ENCODE results near the gene ITGA11. TPM values are rescaled to one million over a fixed set of nuclear protein-coding genes. Genes with fewer than 3 reads are reported as not detected.

ITGA11 gene
- total and polyA plus RNA-seq, 2 experiments from 2014 or later: 0.03 to 0.40 TPM

- no peak overlapping the region for H3K4me2 ChIP-seq
- no peaks in the 10 kb centered on the region for H3F3A ChIP-seq (replicated peaks; ENCODE audit: low read depth)
- Mint-ChIP-seq H3K36me3 (ENCODE audit: low read depth) (no peaks in the 10 kb centered on the region), H3K4me1 (peaks cover 5% of the 10 kb centered on the region), H3K27me3 (ENCODE audit: insufficient read depth, low read depth, poor library complexity) (peaks cover 8% of the 10 kb centered on the region), H3K4me3 (no peak overlapping the region), H3K9me3 (no peaks in the 10 kb centered on the region), H3K27ac (no peak overlapping the region)
- TF ChIP-seq, protein P1, sequence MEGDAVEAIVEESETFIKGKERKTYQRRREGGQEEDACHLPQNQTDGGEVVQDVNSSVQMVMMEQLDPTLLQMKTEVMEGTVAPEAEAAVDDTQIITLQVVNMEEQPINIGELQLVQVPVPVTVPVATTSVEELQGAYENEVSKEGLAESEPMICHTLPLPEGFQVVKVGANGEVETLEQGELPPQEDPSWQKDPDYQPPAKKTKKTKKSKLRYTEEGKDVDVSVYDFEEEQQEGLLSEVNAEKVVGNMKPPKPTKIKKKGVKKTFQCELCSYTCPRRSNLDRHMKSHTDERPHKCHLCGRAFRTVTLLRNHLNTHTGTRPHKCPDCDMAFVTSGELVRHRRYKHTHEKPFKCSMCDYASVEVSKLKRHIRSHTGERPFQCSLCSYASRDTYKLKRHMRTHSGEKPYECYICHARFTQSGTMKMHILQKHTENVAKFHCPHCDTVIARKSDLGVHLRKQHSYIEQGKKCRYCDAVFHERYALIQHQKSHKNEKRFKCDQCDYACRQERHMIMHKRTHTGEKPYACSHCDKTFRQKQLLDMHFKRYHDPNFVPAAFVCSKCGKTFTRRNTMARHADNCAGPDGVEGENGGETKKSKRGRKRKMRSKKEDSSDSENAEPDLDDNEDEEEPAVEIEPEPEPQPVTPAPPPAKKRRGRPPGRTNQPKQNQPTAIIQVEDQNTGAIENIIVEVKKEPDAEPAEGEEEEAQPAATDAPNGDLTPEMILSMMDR (conservative IDR thresholded peaks at IDR 0.05; ENCODE audit: low read depth in 2 of 2): peak; percentile 53 to 72
- TF ChIP-seq REST (IDR thresholded peaks at IDR 0.05; ENCODE audit: unreplicated experiment) (no peak), EZH2phosphoT487 (IDR thresholded peaks at IDR 0.05; ENCODE audit: unreplicated experiment) (no peak)
- no peaks in the 10 kb centered on the region for H4K20me1 ChIP-seq (replicated peaks; ENCODE audit: insufficient read depth)
- no peak overlapping the region for H3K4me3 ChIP-seq
- peaks cover 11% of the 10 kb centered on the region; the same call in 1 of the 2 replicates for H3K9me2 ChIP-seq (ENCODE audit: insufficient read depth)
- H3K36me3 ChIP-seq (ENCODE audit: insufficient read depth): no peaks in the 10 kb centered on the region
- no peak overlapping the region for H3K27ac ChIP-seq (ENCODE audit: low read depth)
- no peaks in the 10 kb centered on the region for H3K27me3 ChIP-seq (ENCODE audit: insufficient read depth)
- DNase-seq (ENCODE audit: low spot score) (peak; percentile 72), ATAC-seq (peak; percentile 96)
- H3K4me1 ChIP-seq (ENCODE audit: insufficient read depth): no peaks in the 10 kb centered on the region
- H3K79me2 ChIP-seq (replicated peaks; ENCODE audit: insufficient read depth): no peaks in the 10 kb centered on the region
- H2AFZ ChIP-seq: peak overlapping the region; percentile 63
These were observed 65.6 kb downstream of the ITGA11 start for GRCh38 chr15:68366314-68366713.

- H3K27ac Mint-ChIP-seq: no peak overlapping the region
- H3K4me1 ChIP-seq (ENCODE audit: insufficient read depth): no peaks in the 10 kb centered on the region
- H3K4me2 ChIP-seq: no peak overlapping the region
- no peaks in the 10 kb centered on the region for H3K27me3 ChIP-seq (ENCODE audit: insufficient read depth)
- no peaks in the 10 kb centered on the region for H3K9me3 Mint-ChIP-seq
- DNase-seq (ENCODE audit: low spot score): no peak
- peaks cover 11% of the 10 kb centered on the region; the same call in 1 of the 2 replicates for H3K9me2 ChIP-seq (ENCODE audit: insufficient read depth)
- no peaks in the 10 kb centered on the region for H3K36me3 Mint-ChIP-seq (ENCODE audit: low read depth)
- H3K4me1 Mint-ChIP-seq: peaks cover 5% of the 10 kb centered on the region
- no peaks in the 10 kb centered on the region for H3K79me2 ChIP-seq (replicated peaks; ENCODE audit: insufficient read depth)
- peaks cover 8% of the 10 kb centered on the region for H3K27me3 Mint-ChIP-seq (ENCODE audit: insufficient read depth, low read depth, poor library complexity)
- no peak overlapping the region for H3K27ac ChIP-seq (ENCODE audit: low read depth)
- no peaks in the 10 kb centered on the region for H3K36me3 ChIP-seq (ENCODE audit: insufficient read depth)
- no peak for ATAC-seq
- H3K4me3 ChIP-seq: no peak overlapping the region
- no peaks in the 10 kb centered on the region for H3F3A ChIP-seq (replicated peaks; ENCODE audit: low read depth)
- H3K4me3 Mint-ChIP-seq: no peak overlapping the region
- H2AFZ ChIP-seq: peak overlapping the region; percentile 19; the same call in 1 of the 2 replicates
- no peaks in the 10 kb centered on the region for H4K20me1 ChIP-seq (replicated peaks; ENCODE audit: insufficient read depth)
- no peak for TF ChIP-seq EZH2phosphoT487 (IDR thresholded peaks at IDR 0.05; ENCODE audit: unreplicated experiment)
- TF ChIP-seq CREB1 (CRISPR knock-in tag; IDR thresholded peaks at IDR 0.05; ENCODE audit: low read depth): no peak
- no peak for TF ChIP-seq ETS1 (IDR thresholded peaks at IDR 0.05)
- no peak for TF ChIP-seq NANOG (IDR thresholded peaks at IDR 0.05; ENCODE audit: borderline replicate concordance)
- TF ChIP-seq ZNF114 (CRISPR knock-in tag; IDR thresholded peaks at IDR 0.05): no peak
- no peak for TF ChIP-seq STAT1 (IDR thresholded peaks at IDR 0.05; ENCODE audit: unreplicated experiment)
- no peak for TF ChIP-seq ZNF331 (CRISPR knock-in tag; IDR thresholded peaks at IDR 0.05; ENCODE audit: low read depth)
- TF ChIP-seq, protein P1 (conservative IDR thresholded peaks at IDR 0.05; ENCODE audit: low read depth in 2 of 2): no peak
- no peak for TF ChIP-seq JUNB (IDR thresholded peaks at IDR 0.05; ENCODE audit: unreplicated experiment)
These were observed 66.2 kb downstream of the ITGA11 start for GRCh38 chr15:68365770-68366169.

Data from GM23338 (cell line).